HepG2 (cell line): ENCODE results near the gene ISLR. TPM values are rescaled to one million over a fixed set of nuclear protein-coding genes. Genes with fewer than 3 reads are reported as not detected.

Experiments
- ATAC-seq: fragments of 200-7000 bp; cut with Tn5 transposase; 3 replicates; pipeline ENCODE4 v1.9.1; 2020; ENCODE audit warnings: mild to moderate bottlenecking, moderate library complexity
- BruUV-seq: library from RNA; stranded (reverse); fragments of 400-500 nt; replicated peaks from 2 replicates; lab custom pipeline; 2021; lab: Mats Ljungman, UMichigan
- CTCF ChIA-PET: fragments of 300-600 bp; formaldehyde crosslinking; extraction: SDS; loops from one replicate; lab custom pipeline; 2021; ENCODE audit warnings: low total read pairs, inconsistent platforms, low intra/inter-chr PET ratio; lab: Yijun Ruan, JAX
- POLR2A ChIA-PET: fragments of 350-600 bp; sonication (Branson Sonifier 250); formaldehyde crosslinking; loops from one replicate; lab custom pipeline; 2020; ENCODE audit warnings: antibody characterized with exemption, inconsistent platforms; lab: Yijun Ruan, JAX
- DNase-seq: peaks from one replicate; pipeline ENCODE4 v3.0.0-alpha.2; 2015; ENCODE audit warnings: low spot score
- FAIRE-seq: peaks from 3 replicates; lab custom pipeline; 2011; peaks lifted over from hg19 to GRCh38; lab: Jason Lieb, UNC
- H2AFZ ChIP-seq: one replicate; pipeline ENCODE4 v1.6.1; 2011; ENCODE audit warnings: low read length, inconsistent platforms
- H3K27ac ChIP-seq: fragments of 300-600 bp; 3 replicates; pipeline ENCODE4 v1.8.0; 2011; ENCODE audit warnings: mixed run types, mild to moderate bottlenecking, mixed read lengths, low read length, inconsistent platforms; ENCODE audit not compliant: insufficient read depth; ENCODE audit errors: extremely low read length
- H3K27me3 ChIP-seq, 2 experiments: fragments of 200-600 bp in 1 of 2; 2 replicates in 1 of 2; 3 replicates in 1 of 2; pipeline versions ENCODE4 v1.6.0 to v1.8.0; 2011; ENCODE audit warnings: low read length in 2 of 2, mild to moderate bottlenecking in 2 of 2, moderate library complexity in 2 of 2, inconsistent platforms in 1 of 2; ENCODE audit not compliant: insufficient read depth in 2 of 2, control insufficient read depth in 1 of 2
- H3K36me3 ChIP-seq, 2 experiments: fragments of 200-600 bp in 1 of 2; replicated peaks in 1 of 2; 2 replicates in 1 of 2; 3 replicates in 1 of 2; pipeline versions ENCODE4 v1.5.1 to v1.8.0; 2011; ENCODE audit warnings: low read length in 2 of 2, inconsistent platforms in 1 of 2; ENCODE audit not compliant: insufficient read depth in 2 of 2, control insufficient read depth in 1 of 2
- H3K4me1 ChIP-seq: 2 replicates; pipeline ENCODE4 v1.5.1; 2012; ENCODE audit warnings: low read length, inconsistent platforms; ENCODE audit not compliant: insufficient read depth
- H3K4me2 ChIP-seq: 2 replicates; pipeline ENCODE4 v1.6.0; 2011; ENCODE audit warnings: low read depth, low read length, inconsistent platforms
- H3K4me3 ChIP-seq, 3 experiments: fragments of 200-600 bp in 1 of 3; sonication (generic), shearing (Covaris generic) in 1 of 3; replicated peaks in 1 of 3; 2 replicates each; pipeline ENCODE4 v1.5.1; 2011 to 2016; ENCODE audit warnings: low read length in 3 of 3, inconsistent platforms in 2 of 3, low read depth in 2 of 3, mild to moderate bottlenecking in 2 of 3, control low read depth in 1 of 3, mixed read lengths in 1 of 3; ENCODE audit not compliant: insufficient read depth in 1 of 3
- H3K79me2 ChIP-seq: one replicate; pipeline ENCODE4 v1.6.1; 2011; ENCODE audit warnings: low read length, inconsistent platforms; ENCODE audit not compliant: insufficient read depth
- H3K9ac ChIP-seq: 2 replicates; pipeline ENCODE4 v1.6.0; 2011; ENCODE audit warnings: mild to moderate bottlenecking, low read depth, low read length, inconsistent platforms; ENCODE audit not compliant: insufficient read depth
- H3K9me3 ChIP-seq: 2 replicates; pipeline ENCODE4 v1.5.1; 2012; ENCODE audit warnings: mild to moderate bottlenecking, low read length
- H4K20me1 ChIP-seq: 2 replicates; pipeline ENCODE4 v1.6.0; 2011; ENCODE audit warnings: inconsistent platforms, mild to moderate bottlenecking, low read length, moderate library complexity; ENCODE audit not compliant: insufficient read depth
- DBP ChIP-seq: sonication (generic); formaldehyde crosslinking; IDR thresholded peaks from 2 replicates; pipeline ENCODE4 v1.4.0; 2020; ENCODE audit warnings: missing genetic modification reagents; ENCODE audit errors: not compliant biosample characterization
- HINFP ChIP-seq: sonication (generic); formaldehyde crosslinking; IDR thresholded peaks from 2 replicates; pipeline ENCODE4 v1.4.0; 2020; ENCODE audit warnings: low read depth, mild to moderate bottlenecking, missing genetic modification reagents
- HOXA9 ChIP-seq: sonication (generic); formaldehyde crosslinking; IDR thresholded peaks from 2 replicates; pipeline ENCODE4 v1.8.1; 2022; ENCODE audit warnings: missing genetic modification reagents, mild to moderate bottlenecking, moderate library complexity, borderline replicate concordance
- ZBTB39 ChIP-seq: sonication (generic); formaldehyde crosslinking; IDR thresholded peaks from 2 replicates; pipeline ENCODE4 v1.5.0; 2020; ENCODE audit warnings: missing genetic modification reagents
- ZBTB49 ChIP-seq: sonication (generic); formaldehyde crosslinking; IDR thresholded peaks from 2 replicates; pipeline ENCODE4 v1.4.0; 2020; ENCODE audit warnings: missing genetic modification reagents, borderline replicate concordance
- ZFP36L2 ChIP-seq: sonication (generic); formaldehyde crosslinking; IDR thresholded peaks from 2 replicates; pipeline ENCODE4 v1.4.0; 2020; ENCODE audit warnings: missing genetic modification reagents
- ZNF30 ChIP-seq: sonication (generic); formaldehyde crosslinking; IDR thresholded peaks from 2 replicates; pipeline ENCODE4 v1.5.0; 2020; ENCODE audit warnings: mild to moderate bottlenecking, missing genetic modification reagents
- ZNF446 ChIP-seq: sonication (generic); formaldehyde crosslinking; IDR thresholded peaks from 2 replicates; pipeline ENCODE4 v1.5.0; 2020; ENCODE audit warnings: mild to moderate bottlenecking, missing genetic modification reagents
- WGBS: methylation state at CpG from one replicate; pipeline ENCODE4 v1.1.6; 2017; ENCODE audit warnings: low lambda C conversion rate; 5-methylcytosine and 5-hydroxymethylcytosine counted together
- in situ Hi-C: cut with HindIII; loops from 2 replicates; pipeline ENCODE4 v1.10.0; 2017; ENCODE audit warnings: low pct_unique_long_range_greater_than_20kb; ENCODE audit not compliant: extremely low pct_ligation_motif_present
- intact Hi-C: fragments of 100-400 bp; cut with micrococcal nuclease; formaldehyde crosslinking; loops from one replicate; pipeline ENCODE4 v1.10.0; 2022; ENCODE audit not compliant: unreplicated experiment
- polyA plus RNA-seq, 8 experiments: library from polyadenylated mRNA; depleted of rRNA in 3 of 8; stranded (reverse) in 7 of 8; unstranded in 1 of 8; fragments of >200 nt; fragmentation: Illumina TruSeq in 4 of 8; extraction: Trizol in 4 of 8; gene quantifications; 2 replicates each; pipeline versions ENCODE4 v1.2.1 to v1.2.3, GENCODE V29; 2011 to 2016; ENCODE audit warnings: low read depth in 4 of 8, missing spikeins in 1 of 8, mixed read lengths in 1 of 8; ENCODE audit not compliant: insufficient read depth in 1 of 8
- total RNA-seq, 5 experiments: library from RNA; depleted of rRNA; stranded (reverse); fragments of >200 nt; fragmentation: Illumina TruSeq; extraction: Trizol; gene quantifications; 2 replicates each; pipeline ENCODE4 v1.2.3, GENCODE V29; 2016; ENCODE audit warnings: low read depth in 1 of 5

Gene ISLR
- total and polyA plus RNA-seq, 2 of the 13 experiments (the other 11 are each of a cell fraction or from before 2014, with no cell fraction given), result not detected

- DNase-seq, result no peak
- TF ChIP-seq ZFP36L2 (no peak), HOXA9 (no peak), ZNF446 (CRISPR knock-in tag) (no peak)
- Histone ChIP-seq H4K20me1 (no peaks in the 10 kb centered on the region), H2AFZ (no peak overlapping the region), H3K9me3 (no peaks in the 10 kb centered on the region), H3K27ac (no peak overlapping the region), H3K27me3 (peaks cover 6 to 16% of the 10 kb centered on the region in 2 experiments; a peak in 4 of 5 replicates), H3K4me1 (no peaks in the 10 kb centered on the region), H3K4me3 (no peak overlapping the region), H3K79me2 (no peaks in the 10 kb centered on the region), H3K9ac (no peak overlapping the region), H3K36me3 (no peaks in the 10 kb centered on the region), H3K4me2 (no peak overlapping the region)
- in situ Hi-C loops (no loop called here), intact Hi-C loops (no loop called here)
- WGBS, result 28% methylated on average over 6 of the region's 7 CpGs
- ATAC-seq, result no peak
- POLR2A ChIA-PET, result no interaction called here
- CTCF ChIA-PET, result no interaction called here
- FAIRE-seq, result no peak
- no TSS peak for BruUV-seq
Measured at GRCh38 chr15:74178326-74179100, 5.0 kb downstream of the ISLR start.

GRCh38 chr15:74179101-74179841 is 5.8 kb downstream of the ISLR start:
- POLR2A ChIA-PET, result no interaction called here
- no peak overlapping the region for H3K4me3 ChIP-seq
- H4K20me1 ChIP-seq, result no peaks in the 10 kb centered on the region
- no peaks in the 10 kb centered on the region for H3K36me3 ChIP-seq
- 18% methylated on average over 11 of the region's 13 CpGs for WGBS
- no peaks in the 10 kb centered on the region for H3K9me3 ChIP-seq
- FAIRE-seq, result no peak
- no peak overlapping the region for H2AFZ ChIP-seq
- H3K4me2 ChIP-seq, result no peak overlapping the region
- no TSS peak for BruUV-seq
- H3K4me1 ChIP-seq, result no peaks in the 10 kb centered on the region
- no peak overlapping the region for H3K27ac ChIP-seq
- H3K9ac ChIP-seq, result no peak overlapping the region
- no peak for DNase-seq
- no peak for ATAC-seq
- peaks cover 6 to 20% of the 10 kb centered on the region in 2 experiments; a peak in 4 of 5 replicates for H3K27me3 ChIP-seq
- H3K79me2 ChIP-seq, result no peaks in the 10 kb centered on the region
- in situ Hi-C loops (no loop called here), intact Hi-C loops (no loop called here)
- CTCF ChIA-PET, result no interaction called here
- TF ChIP-seq ZBTB39 (CRISPR knock-in tag), result no peak
- TF ChIP-seq ZBTB49 (CRISPR knock-in tag), result no peak
- TF ChIP-seq ZNF30 (CRISPR knock-in tag), result no peak
- no peak for TF ChIP-seq DBP (CRISPR knock-in tag)
- TF ChIP-seq HINFP, result no peak
